IMR-90 (cell line): ENCODE data around the gene LRRC4C. TPM values are rescaled to one million over a fixed set of nuclear protein-coding genes. Genes with fewer than 3 reads are reported as not detected.

Experiments used
- ATAC-seq: fragments of 200-7000 bp; cut with Tn5 transposase; 2 replicates; pipeline ENCODE4 v1.9.1; 2020; ENCODE audit warnings: low read depth, mild to moderate bottlenecking, moderate library complexity
- BruUV-seq: library from RNA; stranded (reverse); fragments of 400-500 nt; replicated peaks from 2 replicates; lab custom pipeline; 2021; lab: Mats Ljungman, UMichigan
- CTCF ChIA-PET: fragments of 300-600 bp; formaldehyde crosslinking; extraction: SDS; loops from one replicate; lab custom pipeline; 2021; ENCODE audit warnings: antibody characterized with exemption; lab: Yijun Ruan, JAX
- POLR2A ChIA-PET: fragments of 300-600 bp; sonication (Branson Sonifier 250); formaldehyde crosslinking; loops from one replicate; lab custom pipeline; 2022; ENCODE audit warnings: antibody characterized with exemption; ENCODE audit not compliant: unreplicated experiment; lab: Charles Lee
- DNase-seq: peaks from one replicate; pipeline ENCODE4 v3.0.0; 2013
- H2AFZ ChIP-seq: replicated peaks from 2 replicates; pipeline ENCODE3; 2013; ENCODE audit warnings: low read length, mild to moderate bottlenecking; ENCODE audit not compliant: poor library complexity
- H2AK5ac ChIP-seq: 2 replicates; pipeline ENCODE4 v1.6.1; 2013; ENCODE audit warnings: low read depth, low read length, inconsistent platforms
- H2AK9ac ChIP-seq: replicated peaks from 2 replicates; pipeline ENCODE3; 2013; ENCODE audit warnings: mild to moderate bottlenecking, low read depth, low read length, moderate library complexity; ENCODE audit not compliant: poor library complexity
- H2BK120ac ChIP-seq: 2 replicates; pipeline ENCODE4 v1.6.1; 2013; ENCODE audit warnings: low read depth, low read length, inconsistent platforms
- H2BK15ac ChIP-seq: 3 replicates; pipeline ENCODE4 v1.6.1; 2013; ENCODE audit warnings: low read depth, low read length, inconsistent platforms
- H2BK20ac ChIP-seq: 2 replicates; pipeline ENCODE4 v1.6.1; 2013; ENCODE audit warnings: low read depth, mild to moderate bottlenecking, inconsistent platforms, low read length, moderate library complexity
- H2BK5ac ChIP-seq: 2 replicates; pipeline ENCODE4 v1.6.1; 2013; ENCODE audit warnings: mild to moderate bottlenecking, low read depth, low read length, inconsistent platforms; ENCODE audit not compliant: poor library complexity, severe bottlenecking
- H3K14ac ChIP-seq: replicated peaks from 2 replicates; pipeline ENCODE4 v1.6.1; 2013; ENCODE audit warnings: low read depth, low read length, inconsistent platforms
- H3K18ac ChIP-seq: 2 replicates; pipeline ENCODE4 v1.6.1; 2013; ENCODE audit warnings: low read depth, low read length, control low read depth
- H3K23ac ChIP-seq: 2 replicates; pipeline ENCODE4 v1.6.1; 2013; ENCODE audit warnings: low read depth, low read length, inconsistent platforms
- H3K27ac ChIP-seq: 2 replicates; pipeline ENCODE4 v1.5.1; 2013; ENCODE audit warnings: mild to moderate bottlenecking, control low read depth, low read length; ENCODE audit not compliant: insufficient read depth
- H3K27me3 ChIP-seq: 2 replicates; pipeline ENCODE4 v1.6.1; 2013; ENCODE audit warnings: low read length; ENCODE audit not compliant: control insufficient read depth, insufficient read depth
- H3K36me3 ChIP-seq: 2 replicates; pipeline ENCODE4 v1.6.1; 2013; ENCODE audit warnings: low read length, mixed read lengths; ENCODE audit not compliant: control insufficient read depth, insufficient read depth
- H3K4ac ChIP-seq: 2 replicates; pipeline ENCODE4 v1.6.1; 2013; ENCODE audit warnings: low read depth, low read length, inconsistent platforms
- H3K4me1 ChIP-seq: 2 replicates; pipeline ENCODE4 v1.6.1; 2013; ENCODE audit warnings: low read length, mixed read lengths; ENCODE audit not compliant: control insufficient read depth, insufficient read depth
- H3K4me2 ChIP-seq: 2 replicates; pipeline ENCODE4 v1.6.1; 2013; ENCODE audit warnings: low read depth, mild to moderate bottlenecking, control low read depth, low read length, moderate library complexity
- H3K4me3 ChIP-seq: 2 replicates; pipeline ENCODE4 v1.5.1; 2013; ENCODE audit warnings: low read depth, mild to moderate bottlenecking, control low read depth, low read length, moderate library complexity; ENCODE audit not compliant: insufficient read depth
- H3K56ac ChIP-seq: 2 replicates; pipeline ENCODE4 v1.6.1; 2013; ENCODE audit warnings: low read length, inconsistent platforms; ENCODE audit not compliant: insufficient read depth; ENCODE audit errors: extremely low read depth
- H3K79me1 ChIP-seq, 2 experiments: 2 replicates each; pipeline ENCODE4 v1.6.1; 2013; ENCODE audit warnings: low read length in 2 of 2, inconsistent platforms in 1 of 2, low read depth in 1 of 2
- H3K9ac ChIP-seq: 2 replicates; pipeline ENCODE4 v1.6.1; 2013; ENCODE audit warnings: low read depth, low read length, control low read depth
- H3K9me1 ChIP-seq: 2 replicates; pipeline ENCODE4 v1.6.1; 2013; ENCODE audit warnings: low read length, inconsistent platforms; ENCODE audit not compliant: insufficient read depth
- H3K9me3 ChIP-seq: 2 replicates; pipeline ENCODE4 v1.6.1; 2013; ENCODE audit warnings: low read length; ENCODE audit not compliant: control insufficient read depth, insufficient read depth
- H4K20me1 ChIP-seq: 2 replicates; pipeline ENCODE4 v1.6.1; 2013; ENCODE audit warnings: low read length, inconsistent platforms; ENCODE audit not compliant: insufficient read depth
- H4K5ac ChIP-seq: 2 replicates; pipeline ENCODE4 v1.6.1; 2013; ENCODE audit warnings: mild to moderate bottlenecking, low read depth, low read length, control low read depth
- H4K8ac ChIP-seq, 2 experiments: 2 replicates each; pipeline ENCODE4 v1.6.1; 2013; ENCODE audit warnings: low read depth in 2 of 2, low read length in 2 of 2, control low read depth in 1 of 2, inconsistent platforms in 1 of 2
- H4K91ac ChIP-seq: 2 replicates; pipeline ENCODE4 v1.6.1; 2013; ENCODE audit warnings: low read depth, low read length, inconsistent platforms; ENCODE audit not compliant: insufficient read depth
- CHD1 ChIP-seq: IDR thresholded peaks from 2 replicates; pipeline ENCODE4 v1.6.1; 2012; ENCODE audit warnings: low read depth, low read length, improper control_type of control experiment
- FOS ChIP-seq: fragments of 150-350 bp; IDR thresholded peaks from 2 replicates; pipeline ENCODE4 v1.6.1; 2016; ENCODE audit warnings: low read depth, low read length
- MAFK ChIP-seq: IDR thresholded peaks from 2 replicates; pipeline ENCODE4 v1.6.1; 2012; ENCODE audit warnings: low read depth, low read length, improper control_type of control experiment
- MAZ ChIP-seq: IDR thresholded peaks from 2 replicates; pipeline ENCODE4 v1.6.1; 2012; ENCODE audit warnings: low read depth, mild to moderate bottlenecking, low read length, improper control_type of control experiment, moderate library complexity, borderline replicate concordance
- MXI1 ChIP-seq: IDR thresholded peaks from 2 replicates; pipeline ENCODE4 v1.6.1; 2012; ENCODE audit warnings: low read depth, mild to moderate bottlenecking, low read length, moderate library complexity, borderline replicate concordance
- POLR2A ChIP-seq: IDR thresholded peaks from 2 replicates; pipeline ENCODE4 v1.6.1; 2012; ENCODE audit warnings: mild to moderate bottlenecking, low read depth, low read length
- RAD21 ChIP-seq: IDR thresholded peaks from 2 replicates; pipeline ENCODE4 v1.6.1; 2012; ENCODE audit warnings: low read length, improper control_type of control experiment
- RCOR1 ChIP-seq: IDR thresholded peaks from 2 replicates; pipeline ENCODE4 v1.6.1; 2012; ENCODE audit warnings: mild to moderate bottlenecking, low read length, improper control_type of control experiment; ENCODE audit not compliant: insufficient replicate concordance
- RFX5 ChIP-seq: IDR thresholded peaks from 2 replicates; pipeline ENCODE4 v1.8.0; 2012; ENCODE audit warnings: low read depth, mild to moderate bottlenecking, low read length, moderate library complexity
- USF2 ChIP-seq: fragments of 150-350 bp; IDR thresholded peaks from 2 replicates; pipeline ENCODE4 v1.6.1; 2017; ENCODE audit warnings: mild to moderate bottlenecking, antibody characterized with exemption, low read length, low read depth
- WGBS, 2 experiments: methylation state at CpG; one replicate each; pipeline versions ENCODE4 v1.1.5 to v1.1.7; 2013; ENCODE audit warnings: missing lambda C conversion rate in 2 of 2; ENCODE audit not compliant: insufficient read length in 1 of 2; ENCODE audit errors: extremely low coverage in 2 of 2; 5-methylcytosine and 5-hydroxymethylcytosine counted together
- dilution Hi-C: fragments of 300-500 bp; cut with HindIII; formaldehyde crosslinking; loops from one replicate; pipeline ENCODE4 v1.14.3; 2018; ENCODE audit warnings: low sequenced_read_pairs; ENCODE audit not compliant: unreplicated experiment
- in situ Hi-C: fragments of 300-500 bp; cut with MboI; formaldehyde crosslinking; loops from 3 replicates; pipeline ENCODE4 v1.14.3; 2019; ENCODE audit warnings: low sequenced_read_pairs, inconsistent platforms, mixed read lengths
- intact Hi-C: fragments of 100-400 bp; cut with micrococcal nuclease; formaldehyde crosslinking; loops from 2 replicates; pipeline ENCODE4 v1.10.0; 2022
- polyA plus RNA-seq, 3 experiments: library from polyadenylated mRNA; depleted of rRNA; stranded (reverse); fragments of >200 nt; gene quantifications; 2 replicates each; pipeline ENCODE4 v1.2.3, GENCODE V29; 2012; ENCODE audit warnings: low replicate concordance in 1 of 3
- total RNA-seq: library from RNA; depleted of rRNA; stranded (reverse); fragments of >200 nt; gene quantifications from 2 replicates; pipeline ENCODE4 v1.2.3, GENCODE V29; 2012
- TF ChIP-seq, protein P1 (sequence below): conservative IDR thresholded peaks from 2 replicates; pipeline ENCODE4 v1.5.1; 2012; ENCODE audit warnings: mild to moderate bottlenecking, low read depth, low read length, improper control_type of control experiment
- TF ChIP-seq, protein P2 (sequence below): fragments of 150-350 bp; IDR thresholded peaks from 2 replicates; pipeline ENCODE4 v1.6.1; 2016; ENCODE audit warnings: low read depth, mild to moderate bottlenecking, low read length, moderate library complexity, borderline replicate concordance

Gene LRRC4C
- total and polyA plus RNA-seq, 2 of the 4 experiments (the other 2 are of a cell fraction) = under 0.01 to 0.03 TPM

- H3K36me3 ChIP-seq = no peaks in the 10 kb centered on the region
- no peak overlapping the region for H2BK20ac ChIP-seq
- DNase-seq = no peak
- no peaks in the 10 kb centered on the region for H3K27me3 ChIP-seq
- H4K91ac ChIP-seq = no peak overlapping the region
- H2AFZ ChIP-seq = no peak overlapping the region
- no peak overlapping the region for H3K18ac ChIP-seq
- H3K27ac ChIP-seq = no peak overlapping the region
- no peak overlapping the region for H3K4ac ChIP-seq
- no peak overlapping the region for H3K9ac ChIP-seq
- ChIA-PET CTCF (no interaction called here), POLR2A (no interaction called here)
- TF ChIP-seq FOS (no peak), RAD21 (no peak), CHD1 (no peak), MXI1 (no peak), POLR2A (no peak), MAZ (no peak), MAFK (no peak), RCOR1 (no peak), USF2 (no peak), RFX5 (no peak)
- TF ChIP-seq, protein P1, sequence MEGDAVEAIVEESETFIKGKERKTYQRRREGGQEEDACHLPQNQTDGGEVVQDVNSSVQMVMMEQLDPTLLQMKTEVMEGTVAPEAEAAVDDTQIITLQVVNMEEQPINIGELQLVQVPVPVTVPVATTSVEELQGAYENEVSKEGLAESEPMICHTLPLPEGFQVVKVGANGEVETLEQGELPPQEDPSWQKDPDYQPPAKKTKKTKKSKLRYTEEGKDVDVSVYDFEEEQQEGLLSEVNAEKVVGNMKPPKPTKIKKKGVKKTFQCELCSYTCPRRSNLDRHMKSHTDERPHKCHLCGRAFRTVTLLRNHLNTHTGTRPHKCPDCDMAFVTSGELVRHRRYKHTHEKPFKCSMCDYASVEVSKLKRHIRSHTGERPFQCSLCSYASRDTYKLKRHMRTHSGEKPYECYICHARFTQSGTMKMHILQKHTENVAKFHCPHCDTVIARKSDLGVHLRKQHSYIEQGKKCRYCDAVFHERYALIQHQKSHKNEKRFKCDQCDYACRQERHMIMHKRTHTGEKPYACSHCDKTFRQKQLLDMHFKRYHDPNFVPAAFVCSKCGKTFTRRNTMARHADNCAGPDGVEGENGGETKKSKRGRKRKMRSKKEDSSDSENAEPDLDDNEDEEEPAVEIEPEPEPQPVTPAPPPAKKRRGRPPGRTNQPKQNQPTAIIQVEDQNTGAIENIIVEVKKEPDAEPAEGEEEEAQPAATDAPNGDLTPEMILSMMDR = no peak
- TF ChIP-seq, protein P2, sequence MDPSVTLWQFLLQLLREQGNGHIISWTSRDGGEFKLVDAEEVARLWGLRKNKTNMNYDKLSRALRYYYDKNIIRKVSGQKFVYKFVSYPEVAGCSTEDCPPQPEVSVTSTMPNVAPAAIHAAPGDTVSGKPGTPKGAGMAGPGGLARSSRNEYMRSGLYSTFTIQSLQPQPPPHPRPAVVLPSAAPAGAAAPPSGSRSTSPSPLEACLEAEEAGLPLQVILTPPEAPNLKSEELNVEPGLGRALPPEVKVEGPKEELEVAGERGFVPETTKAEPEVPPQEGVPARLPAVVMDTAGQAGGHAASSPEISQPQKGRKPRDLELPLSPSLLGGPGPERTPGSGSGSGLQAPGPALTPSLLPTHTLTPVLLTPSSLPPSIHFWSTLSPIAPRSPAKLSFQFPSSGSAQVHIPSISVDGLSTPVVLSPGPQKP = no peak
- intact Hi-C loops (no loop called here), dilution Hi-C loops (no loop called here), in situ Hi-C loops (no loop called here)
- no TSS peak for BruUV-seq
- no peak overlapping the region for H2BK15ac ChIP-seq
- H4K20me1 ChIP-seq = no peaks in the 10 kb centered on the region
- ATAC-seq = no peak
- H2AK5ac ChIP-seq = no peak overlapping the region
- peaks cover 8% of the 10 kb centered on the region for H3K9me3 ChIP-seq
- H3K79me1 ChIP-seq = no peaks in the 10 kb centered on the region
- H4K8ac ChIP-seq = no peak overlapping the region
- H2AK9ac ChIP-seq = no peak overlapping the region
- no CpG with 5 or more reads among the region's 3 CpGs for WGBS, 2 experiments
- H4K5ac ChIP-seq = no peak overlapping the region
- no peaks in the 10 kb centered on the region for H3K9me1 ChIP-seq
- H2BK120ac ChIP-seq = no peak overlapping the region
- H2BK5ac ChIP-seq = no peak overlapping the region
- H3K4me3 ChIP-seq = no peak overlapping the region
- no peak overlapping the region for H3K4me2 ChIP-seq
- H3K4me1 ChIP-seq = no peaks in the 10 kb centered on the region
- H3K23ac ChIP-seq = no peak overlapping the region
- no peak overlapping the region for H3K14ac ChIP-seq
- no peak overlapping the region for H3K56ac ChIP-seq
Observed at GRCh38 chr11:40974186-40974795, 485.2 kb downstream of the LRRC4C start.
